Measurements from ENCODE around the gene ACOX1.

DNA sequence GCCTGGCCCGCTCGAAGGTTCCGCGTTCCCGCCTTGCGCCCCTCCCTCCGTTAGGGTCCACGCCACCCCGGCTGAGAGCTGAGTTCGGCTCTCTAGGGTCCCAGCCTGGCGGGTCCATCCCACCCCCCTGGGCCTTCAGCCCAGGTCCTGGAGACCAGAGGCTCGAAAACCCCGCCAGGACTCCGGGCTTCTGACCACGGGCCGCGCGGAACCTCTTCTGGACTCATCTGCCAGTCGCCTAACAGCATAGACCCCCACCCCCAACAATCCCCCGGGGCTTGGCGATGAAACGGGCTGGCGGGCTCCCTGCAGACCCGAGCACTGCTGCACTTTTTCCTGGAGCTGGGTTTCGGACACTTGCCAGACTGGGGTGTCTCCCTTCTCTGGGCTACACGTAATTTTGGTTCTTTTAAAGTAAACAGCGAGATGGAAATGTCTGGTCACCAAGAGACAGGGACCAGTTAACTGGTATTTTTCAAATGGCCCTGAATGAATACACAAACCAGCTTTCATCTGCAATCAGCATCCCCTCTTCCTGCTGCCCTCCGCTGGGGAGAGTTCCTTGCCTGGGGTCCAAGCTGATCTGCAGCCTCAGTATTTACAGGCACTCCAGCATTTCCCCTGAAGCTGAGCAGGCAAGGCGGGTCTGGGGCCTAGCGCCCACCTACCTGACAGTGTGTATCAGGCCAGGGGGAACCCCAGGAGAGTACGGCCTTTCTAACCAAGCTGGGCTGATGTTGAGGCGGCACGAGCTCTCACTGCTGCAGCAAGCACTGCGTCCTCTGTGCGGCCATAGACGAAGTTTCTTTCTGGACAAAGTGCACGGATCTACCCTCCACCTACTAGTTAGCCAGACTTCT, 81.6 kb downstream of the ACOX1 start:
- TF ChIP-seq, protein P1, sequence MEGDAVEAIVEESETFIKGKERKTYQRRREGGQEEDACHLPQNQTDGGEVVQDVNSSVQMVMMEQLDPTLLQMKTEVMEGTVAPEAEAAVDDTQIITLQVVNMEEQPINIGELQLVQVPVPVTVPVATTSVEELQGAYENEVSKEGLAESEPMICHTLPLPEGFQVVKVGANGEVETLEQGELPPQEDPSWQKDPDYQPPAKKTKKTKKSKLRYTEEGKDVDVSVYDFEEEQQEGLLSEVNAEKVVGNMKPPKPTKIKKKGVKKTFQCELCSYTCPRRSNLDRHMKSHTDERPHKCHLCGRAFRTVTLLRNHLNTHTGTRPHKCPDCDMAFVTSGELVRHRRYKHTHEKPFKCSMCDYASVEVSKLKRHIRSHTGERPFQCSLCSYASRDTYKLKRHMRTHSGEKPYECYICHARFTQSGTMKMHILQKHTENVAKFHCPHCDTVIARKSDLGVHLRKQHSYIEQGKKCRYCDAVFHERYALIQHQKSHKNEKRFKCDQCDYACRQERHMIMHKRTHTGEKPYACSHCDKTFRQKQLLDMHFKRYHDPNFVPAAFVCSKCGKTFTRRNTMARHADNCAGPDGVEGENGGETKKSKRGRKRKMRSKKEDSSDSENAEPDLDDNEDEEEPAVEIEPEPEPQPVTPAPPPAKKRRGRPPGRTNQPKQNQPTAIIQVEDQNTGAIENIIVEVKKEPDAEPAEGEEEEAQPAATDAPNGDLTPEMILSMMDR (IDR thresholded peaks at IDR 0.05), result no peak
- TF ChIP-seq POLR2A (IDR thresholded peaks at IDR 0.05) (no peak), EP300 (IDR thresholded peaks at IDR 0.05) (no peak)
